Caco-2 (cell line): Measurements from ENCODE around the gene ADORA1. TPM values are rescaled to one million over a fixed set of nuclear protein-coding genes. Genes with fewer than 3 reads are reported as not detected.

Experiments
- BruUV-seq: library from RNA; stranded (reverse); fragments of 400-500 nt; replicated peaks from 2 replicates; lab custom pipeline; 2021; lab: Mats Ljungman, UMichigan
- CTCF ChIA-PET: fragments of 300-600 bp; sonication (Branson Sonifier 250); formaldehyde crosslinking; loops from one replicate; lab custom pipeline; 2022; ENCODE audit warnings: antibody characterized with exemption; lab: Charles Lee
- POLR2A ChIA-PET: fragments of 300-600 bp; sonication (Branson Sonifier 250); formaldehyde crosslinking; loops from one replicate; lab custom pipeline; 2022; ENCODE audit warnings: antibody characterized with exemption; lab: Charles Lee
- DNase-seq, 2 experiments: peaks; one replicate each; pipeline versions ENCODE4 v3.0.0 to v3.0.0-alpha.2; 2020 to 2022
- H3K27me3 ChIP-seq: replicated peaks from 2 replicates; pipeline ENCODE4 v1.6.0; 2011; ENCODE audit warnings: low read length; ENCODE audit not compliant: control insufficient read depth, insufficient read depth
- H3K36me3 ChIP-seq: 2 replicates; pipeline ENCODE4 v1.5.1; 2011; ENCODE audit warnings: low read length; ENCODE audit not compliant: control insufficient read depth, insufficient read depth
- H3K4me1 ChIP-seq: fragments of 250-450 bp; sonication (Bioruptor Pico); 2 replicates; pipeline ENCODE4 v1.5.1; 2020; ENCODE audit warnings: mild to moderate bottlenecking
- H3K4me3 ChIP-seq: 2 replicates; pipeline ENCODE4 v1.5.1; 2011; ENCODE audit warnings: low read depth, mild to moderate bottlenecking, control low read depth, low read length
- H3K9me3 ChIP-seq: fragments of 250-450 bp; sonication (Bioruptor Pico); 2 replicates; pipeline ENCODE4 v1.5.1; 2020; ENCODE audit warnings: mild to moderate bottlenecking, moderate library complexity
- H3K27ac Mint-ChIP-seq: one replicate; pipeline ENCODE4 v1.8.0; 2022; ENCODE audit warnings: mixed read lengths; ENCODE audit not compliant: unreplicated experiment
- H3K27me3 Mint-ChIP-seq: one replicate; pipeline ENCODE4 v1.8.0; 2022; ENCODE audit warnings: mixed read lengths; ENCODE audit not compliant: insufficient read depth, unreplicated experiment
- H3K36me3 Mint-ChIP-seq: one replicate; pipeline ENCODE4 v1.8.0; 2022; ENCODE audit warnings: mild to moderate bottlenecking, mixed read lengths; ENCODE audit not compliant: insufficient read depth, unreplicated experiment
- H3K4me1 Mint-ChIP-seq: one replicate; pipeline ENCODE4 v1.8.0; 2022; ENCODE audit warnings: low read depth, mixed read lengths; ENCODE audit not compliant: unreplicated experiment
- H3K4me3 Mint-ChIP-seq: one replicate; pipeline ENCODE4 v1.8.0; 2022; ENCODE audit warnings: mild to moderate bottlenecking, moderate library complexity, mixed read lengths; ENCODE audit not compliant: unreplicated experiment
- H3K9me3 Mint-ChIP-seq: one replicate; pipeline ENCODE4 v1.8.0; 2022; ENCODE audit warnings: mixed read lengths; ENCODE audit not compliant: unreplicated experiment
- intact Hi-C: fragments of 100-400 bp; cut with micrococcal nuclease; formaldehyde crosslinking; loops from one replicate; pipeline ENCODE4 v1.10.0; 2022; ENCODE audit not compliant: unreplicated experiment
- total RNA-seq: library from RNA; stranded (reverse); gene quantifications from 2 replicates; pipeline ENCODE4 v1.2.3, GENCODE V29; 2022
- TF ChIP-seq, protein P1 (sequence below), 2 experiments: fragments of 200-600 bp in 1 of 2; IDR thresholded peaks; 1 replicate in 1 of 2; 2 replicates in 1 of 2; pipeline versions ENCODE4 v1.5.1 to v1.8.0; 2011 to 2022; ENCODE audit warnings: antibody characterized with exemption in 1 of 2, control low read depth in 1 of 2, inconsistent platforms in 1 of 2, low read depth in 1 of 2, low read length in 1 of 2, mild to moderate bottlenecking in 1 of 2, moderate library complexity in 1 of 2; ENCODE audit not compliant: insufficient read depth in 1 of 2, severe bottlenecking in 1 of 2, unreplicated experiment in 1 of 2

Gene ADORA1
- total RNA-seq, 1 experiment from 2014 or later: 46.0 TPM

DNA sequence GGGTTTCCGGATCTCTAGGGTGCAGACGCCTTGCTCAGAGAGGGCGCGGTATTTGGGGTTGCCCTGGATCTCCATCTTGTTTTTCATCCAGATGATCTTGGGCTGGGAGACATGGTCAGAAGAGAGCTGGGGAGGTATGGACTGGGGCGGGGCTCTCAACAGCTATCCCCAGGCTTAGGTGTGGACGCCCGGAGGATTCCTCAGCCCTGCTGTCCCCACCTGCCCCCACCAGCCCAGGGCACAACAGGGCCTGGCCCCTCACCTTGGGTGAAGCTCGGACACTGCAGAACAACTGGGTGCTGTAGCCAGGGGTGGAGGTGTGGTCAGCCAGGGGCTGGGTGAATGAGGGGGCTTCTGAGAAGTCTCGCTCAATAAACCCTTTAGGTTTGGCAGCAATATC, 41.5 kb downstream of the ADORA1 start:
- Mint-ChIP-seq H3K27ac (peak overlapping the region; percentile 86), H3K4me3 (no peak overlapping the region), H3K4me1 (peaks cover 55% of the 10 kb centered on the region), H3K36me3 (peaks cover 43% of the 10 kb centered on the region), H3K27me3 (no peaks in the 10 kb centered on the region), H3K9me3 (no peaks in the 10 kb centered on the region)
- no peak for DNase-seq
- BruUV-seq: no TSS peak
- intact Hi-C loops: no loop called here
- peaks cover 48% of the 10 kb centered on the region for H3K4me1 ChIP-seq
- no peak overlapping the region for H3K4me3 ChIP-seq
- no peaks in the 10 kb centered on the region for H3K9me3 ChIP-seq
- POLR2A ChIA-PET: no interaction called here
- H3K27me3 ChIP-seq: no peaks in the 10 kb centered on the region
- CTCF ChIA-PET: interaction anchor here (0.7 to 1.2 kb wide), 3 partner anchors 40 to 47 kb away, joined by 3 to 4 read pairs (median 3); no protein-coding TSS in a partner anchor
- H3K36me3 ChIP-seq: no peaks in the 10 kb centered on the region
- TF ChIP-seq, protein P1, sequence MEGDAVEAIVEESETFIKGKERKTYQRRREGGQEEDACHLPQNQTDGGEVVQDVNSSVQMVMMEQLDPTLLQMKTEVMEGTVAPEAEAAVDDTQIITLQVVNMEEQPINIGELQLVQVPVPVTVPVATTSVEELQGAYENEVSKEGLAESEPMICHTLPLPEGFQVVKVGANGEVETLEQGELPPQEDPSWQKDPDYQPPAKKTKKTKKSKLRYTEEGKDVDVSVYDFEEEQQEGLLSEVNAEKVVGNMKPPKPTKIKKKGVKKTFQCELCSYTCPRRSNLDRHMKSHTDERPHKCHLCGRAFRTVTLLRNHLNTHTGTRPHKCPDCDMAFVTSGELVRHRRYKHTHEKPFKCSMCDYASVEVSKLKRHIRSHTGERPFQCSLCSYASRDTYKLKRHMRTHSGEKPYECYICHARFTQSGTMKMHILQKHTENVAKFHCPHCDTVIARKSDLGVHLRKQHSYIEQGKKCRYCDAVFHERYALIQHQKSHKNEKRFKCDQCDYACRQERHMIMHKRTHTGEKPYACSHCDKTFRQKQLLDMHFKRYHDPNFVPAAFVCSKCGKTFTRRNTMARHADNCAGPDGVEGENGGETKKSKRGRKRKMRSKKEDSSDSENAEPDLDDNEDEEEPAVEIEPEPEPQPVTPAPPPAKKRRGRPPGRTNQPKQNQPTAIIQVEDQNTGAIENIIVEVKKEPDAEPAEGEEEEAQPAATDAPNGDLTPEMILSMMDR (IDR thresholded peaks at IDR 0.05; ENCODE audit: insufficient read depth in 1 of 2, low read depth in 1 of 2, low read length in 1 of 2, severe bottlenecking in 1 of 2, unreplicated experiment in 1 of 2): no peak

DNA sequence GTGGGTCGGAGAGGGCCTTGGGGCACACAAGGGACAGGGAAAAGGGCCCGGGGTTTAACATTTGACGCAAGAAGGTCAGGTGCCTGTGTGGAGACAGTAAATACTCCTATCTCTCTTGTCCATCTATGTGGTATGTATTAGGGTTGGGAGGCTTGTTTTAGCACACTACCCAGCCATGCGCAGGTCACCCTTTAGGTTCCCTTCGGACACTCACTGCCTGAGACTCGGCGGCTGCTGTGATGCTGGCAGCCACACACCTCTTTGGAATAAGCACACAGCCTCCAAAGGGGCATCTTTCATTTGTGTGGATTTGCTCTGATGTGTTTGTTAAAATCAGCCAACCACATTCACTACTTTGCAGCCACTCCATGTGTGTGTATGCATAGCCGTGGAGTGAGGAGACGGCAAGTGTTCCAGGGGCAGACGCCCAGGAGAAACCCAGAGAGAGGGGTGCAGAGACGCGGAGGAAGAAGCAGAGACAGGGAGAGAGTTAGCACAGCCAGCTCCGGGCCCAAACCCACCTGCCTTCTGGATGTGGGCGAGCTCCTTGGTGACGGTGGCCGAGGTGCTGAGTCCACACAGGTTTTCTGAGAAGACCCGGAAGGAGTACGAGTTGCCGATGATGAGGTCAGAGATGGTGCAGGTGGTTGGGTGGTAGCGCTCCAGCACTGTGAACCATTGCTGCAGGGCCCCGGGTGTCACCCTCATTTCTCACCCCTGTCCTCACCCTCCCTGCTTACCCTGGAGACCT, 42.4 kb downstream of the ADORA1 start:
- intact Hi-C loops: loop anchor here (5.0 kb wide), 1 partner anchor 43 kb away; the partner anchor contains the start of gene ADORA1
- TF ChIP-seq, protein P1 (IDR thresholded peaks at IDR 0.05; ENCODE audit: insufficient read depth in 1 of 2, low read depth in 1 of 2, low read length in 1 of 2, severe bottlenecking in 1 of 2, unreplicated experiment in 1 of 2): no peak
- Mint-ChIP-seq H3K27me3 (no peaks in the 10 kb centered on the region), H3K4me3 (no peak overlapping the region), H3K27ac (peak overlapping the region; percentile 86), H3K4me1 (peaks cover 59% of the 10 kb centered on the region), H3K9me3 (no peaks in the 10 kb centered on the region), H3K36me3 (peaks cover 46% of the 10 kb centered on the region)
- Histone ChIP-seq H3K9me3 (no peaks in the 10 kb centered on the region), H3K4me1 (peaks cover 55% of the 10 kb centered on the region), H3K36me3 (no peaks in the 10 kb centered on the region), H3K4me3 (no peak overlapping the region), H3K27me3 (no peaks in the 10 kb centered on the region)
- ChIA-PET POLR2A (no interaction called here), CTCF (interaction anchor here (0.6 to 0.7 kb wide), 2 partner anchors 41 to 43 kb away, joined by 3 read pairs; partner anchors contain the start of gene ADORA1)
- no peak for DNase-seq
- no TSS peak for BruUV-seq

DNA sequence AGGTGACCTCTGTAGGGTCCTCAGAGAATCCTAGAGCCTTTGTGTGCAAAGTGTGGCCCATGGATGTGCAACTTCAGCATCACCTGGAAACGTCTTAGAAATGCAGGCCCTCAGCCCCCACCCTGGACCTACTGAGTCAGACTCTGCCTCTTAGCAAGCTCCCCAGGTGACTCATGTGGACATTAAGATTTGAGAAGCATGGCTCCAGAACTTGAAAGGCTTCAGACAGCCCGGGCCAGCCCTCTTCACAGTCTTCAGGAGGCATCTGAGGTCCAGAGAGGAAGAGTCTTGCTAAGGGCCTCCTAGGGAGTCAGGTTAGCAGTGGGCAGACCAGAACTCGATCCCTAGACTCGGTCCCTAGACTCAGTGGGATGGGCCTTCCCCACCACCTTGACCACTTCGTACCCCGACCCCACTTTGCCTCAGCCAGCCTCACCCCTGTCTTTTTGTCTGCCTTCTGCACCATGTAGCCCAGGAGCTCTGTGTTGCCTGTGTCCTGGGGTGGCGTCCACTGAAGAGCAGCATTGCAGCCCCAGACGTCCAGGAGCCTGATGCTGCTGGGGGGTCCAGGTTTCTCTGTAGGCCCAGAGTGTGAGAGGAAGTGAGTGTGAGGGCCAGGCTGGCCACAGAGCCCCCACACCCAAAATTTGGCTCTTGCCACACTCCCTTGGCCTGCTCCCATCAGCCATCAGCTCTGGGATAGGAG, 43.3 kb downstream of the ADORA1 start:
- no peak for DNase-seq
- TF ChIP-seq, protein P1 (IDR thresholded peaks at IDR 0.05; ENCODE audit: insufficient read depth in 1 of 2, low read depth in 1 of 2, low read length in 1 of 2, severe bottlenecking in 1 of 2, unreplicated experiment in 1 of 2): no peak
- Histone ChIP-seq H3K4me3 (no peak overlapping the region), H3K27me3 (no peaks in the 10 kb centered on the region), H3K4me1 (peaks cover 63% of the 10 kb centered on the region), H3K36me3 (no peaks in the 10 kb centered on the region), H3K9me3 (no peaks in the 10 kb centered on the region)
- no TSS peak for BruUV-seq
- H3K27ac Mint-ChIP-seq: peak overlapping the region; percentile 86
- ChIA-PET CTCF (no interaction called here), POLR2A (no interaction called here)
- no peak overlapping the region for H3K4me3 Mint-ChIP-seq
- H3K4me1 Mint-ChIP-seq: peaks cover 68% of the 10 kb centered on the region
- H3K9me3 Mint-ChIP-seq: no peaks in the 10 kb centered on the region
- intact Hi-C loops: loop anchor here (5.0 kb wide), 1 partner anchor 43 kb away; the partner anchor contains the start of gene ADORA1
- no peaks in the 10 kb centered on the region for H3K27me3 Mint-ChIP-seq
- peaks cover 50% of the 10 kb centered on the region for H3K36me3 Mint-ChIP-seq
